PFSK-1 (cell line): ENCODE data around the gene TOP2B.

Experiments used
- REST ChIP-seq, 2 experiments: IDR thresholded peaks; 2 replicates each; pipeline versions ENCODE4 v1.6.1 to v1.8.0; 2011 to 2012; ENCODE audit warnings: low read depth in 2 of 2, low read length in 2 of 2, control low read depth in 1 of 2, inconsistent platforms in 1 of 2, mild to moderate bottlenecking in 1 of 2, moderate library complexity in 1 of 2; ENCODE audit not compliant: insufficient read depth in 1 of 2
- SIN3A ChIP-seq: IDR thresholded peaks from 2 replicates; pipeline ENCODE4 v1.6.1; 2012; ENCODE audit warnings: mild to moderate bottlenecking, low read length, moderate library complexity, borderline replicate concordance; ENCODE audit not compliant: insufficient read depth

DNA sequence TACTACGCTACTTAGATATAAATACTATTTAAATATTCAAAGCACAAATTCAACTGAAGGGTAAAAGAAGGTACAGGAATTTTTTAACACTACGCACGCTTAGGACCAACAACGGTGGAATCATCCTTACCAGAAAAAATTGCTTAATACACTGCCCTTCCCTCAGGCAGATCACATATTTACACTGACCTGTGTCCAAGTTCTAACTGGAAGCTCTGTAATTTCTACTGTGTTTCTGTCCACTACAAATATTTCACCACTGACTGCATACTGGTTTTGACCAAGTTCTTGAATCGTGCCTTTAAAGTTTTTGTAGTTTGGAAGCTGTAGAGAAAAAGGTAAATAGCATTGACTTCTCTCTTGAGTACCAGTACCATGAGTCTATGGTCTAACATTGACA, 44.2 kb downstream of the TOP2B start:
- no peak for TF ChIP-seq REST (IDR thresholded peaks at IDR 0.05; ENCODE audit: insufficient read depth in 1 of 2, low read depth in 2 of 2, low read length in 2 of 2)
- TF ChIP-seq SIN3A, result no peak
